ENCODE data around the gene OR7A5.
"Not testable (repeated sequence)": the region's sequence is repeated elsewhere in the genome, so short reads cannot be mapped to it uniquely, and the experiment has no call there.

OR7A5 gene

DNA sequence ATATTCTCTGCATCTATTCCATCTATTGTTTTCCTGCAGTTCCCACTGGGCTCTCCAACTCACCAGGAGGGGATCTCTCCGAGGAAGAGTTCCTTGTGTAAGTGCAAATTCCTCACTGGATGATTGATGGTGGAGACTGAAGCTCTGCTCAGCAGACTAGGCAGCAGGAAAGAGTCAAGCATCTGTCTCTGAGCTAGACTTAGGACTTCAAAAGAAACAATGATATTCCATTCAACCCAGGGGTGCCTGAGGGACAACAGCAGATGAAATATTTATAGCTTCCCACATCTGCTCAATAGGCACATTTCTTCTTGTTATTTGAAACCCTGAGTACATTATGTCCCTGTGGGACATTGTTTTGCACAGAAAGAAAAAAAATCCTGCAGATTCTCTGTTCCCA is at the start of gene OR7A5, which contains the start of gene OR7C1:
OR7A5 (minus strand) TSS at position 175 of the 400 bp plus-strand sequence. CDS start 6,944 bp downstream, outside the sequence.
OR7C1 (minus strand) TSS at position 175 of the 400 bp plus-strand sequence. CDS start 35,049 bp downstream, outside the sequence.
- DNase-seq, result no peak

DNA sequence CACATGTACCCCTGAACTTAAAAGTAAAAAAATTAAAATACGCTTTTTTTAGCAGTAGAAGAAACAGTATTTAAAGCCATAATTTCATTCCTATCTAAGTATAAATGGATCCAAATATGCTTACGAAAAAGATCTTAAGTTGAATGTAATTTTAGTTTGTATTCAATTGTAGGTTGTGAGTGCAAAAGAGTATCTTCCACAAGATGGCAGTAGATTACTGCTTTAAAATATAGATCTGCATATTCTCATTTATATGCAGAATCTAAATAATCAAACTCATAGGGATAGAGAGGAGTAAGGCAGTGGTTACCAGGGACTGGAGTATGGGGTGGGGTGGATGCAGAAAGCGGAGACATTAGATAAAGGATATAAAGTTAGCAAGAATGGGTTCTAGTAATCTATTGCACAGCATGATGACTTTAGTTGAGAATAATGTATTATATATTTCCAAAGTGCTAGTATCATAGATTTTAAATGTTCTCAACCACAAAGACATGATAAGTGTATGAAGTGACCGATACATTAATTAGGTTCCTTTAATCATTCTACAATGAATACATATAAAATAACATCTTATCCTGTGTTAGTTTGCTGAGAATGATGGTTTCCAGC is 36.7 kb upstream of the OR7A5 start:
- no peak for DNase-seq

DNA sequence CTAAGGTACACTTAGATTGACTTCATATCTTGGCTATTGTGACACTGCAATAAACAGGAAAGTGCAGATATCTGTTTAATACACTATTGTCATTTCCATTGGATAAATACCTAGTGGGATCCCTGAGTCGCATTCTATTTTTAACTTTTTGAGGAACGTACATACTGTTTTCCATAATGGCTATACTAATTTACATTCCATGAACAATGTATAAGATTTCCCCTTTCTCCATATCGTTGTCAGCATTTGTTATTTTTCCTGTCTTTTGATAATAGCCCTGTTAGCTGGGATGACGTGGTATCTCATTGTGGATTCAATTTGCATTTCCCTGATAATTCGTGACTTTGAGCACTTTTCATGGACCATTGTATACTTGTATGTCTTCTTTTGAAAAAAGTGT is 33.5 kb upstream of the OR7A5 start:
- no peak for DNase-seq

DNA sequence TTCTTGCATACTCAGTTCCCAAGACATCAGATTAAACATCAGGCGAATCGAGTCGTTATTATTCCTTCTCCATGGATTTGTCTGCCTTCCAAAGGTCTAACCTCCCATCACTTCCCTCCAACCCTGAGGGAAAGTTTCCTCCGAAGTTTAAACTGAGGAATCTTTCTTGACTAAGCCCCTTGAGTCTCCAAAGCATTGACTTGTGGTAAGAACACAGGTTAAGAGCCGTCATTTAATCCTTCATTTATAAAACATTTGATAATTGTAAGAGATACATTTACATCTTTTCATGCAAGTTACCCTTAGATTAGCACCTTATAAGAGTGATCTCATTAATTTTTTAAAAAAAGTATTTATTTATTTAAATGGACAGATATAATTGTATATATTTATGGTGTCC is 13.8 kb upstream of the OR7A5 start, which contains the start of gene OR7A10:
OR7A10 (minus strand) TSS at position 101 of the 400 bp plus-strand sequence. CDS start 7,045 bp downstream, outside the sequence.
- no peak for DNase-seq

DNA sequence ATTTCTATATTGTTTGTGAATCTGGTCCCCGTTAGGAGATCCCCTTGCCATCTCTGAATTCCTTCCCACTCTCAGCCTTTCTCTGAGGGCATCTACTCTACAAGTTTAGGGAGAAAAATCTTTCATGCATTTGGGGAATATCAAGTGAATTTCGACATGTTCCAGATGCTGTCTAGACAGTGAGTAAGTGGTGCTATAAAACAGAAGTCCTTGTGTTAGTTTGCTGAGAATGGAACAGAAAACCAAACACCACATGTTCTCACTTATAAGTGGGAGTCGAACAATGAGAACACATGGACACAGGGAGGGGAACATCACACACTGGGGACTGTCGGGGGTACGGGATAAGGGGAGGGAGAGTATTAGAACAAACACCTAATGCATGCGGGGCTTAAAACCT is 8.6 kb upstream of the OR7A5 start:
- DNase-seq, result no peak

DNA sequence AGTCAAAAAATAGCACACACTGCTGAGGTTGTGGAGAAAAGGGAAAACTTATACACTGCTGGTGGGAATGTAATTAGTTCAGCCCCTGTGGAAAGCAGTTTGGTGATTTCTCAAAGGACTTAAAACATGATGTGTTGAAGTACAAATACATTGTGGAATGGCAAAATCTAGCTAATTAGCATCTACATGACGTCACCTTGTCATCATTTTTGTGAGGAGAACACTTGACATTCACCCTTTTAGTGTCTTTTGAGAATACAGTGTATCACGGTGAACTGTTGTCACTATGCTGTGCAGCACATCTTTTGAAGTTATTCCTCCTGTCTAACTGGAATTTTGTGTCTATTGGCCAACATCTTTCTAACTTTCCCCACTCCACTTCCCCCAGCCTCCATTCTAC is 8.2 kb upstream of the OR7A5 start:
- DNase-seq, result no peak

DNA sequence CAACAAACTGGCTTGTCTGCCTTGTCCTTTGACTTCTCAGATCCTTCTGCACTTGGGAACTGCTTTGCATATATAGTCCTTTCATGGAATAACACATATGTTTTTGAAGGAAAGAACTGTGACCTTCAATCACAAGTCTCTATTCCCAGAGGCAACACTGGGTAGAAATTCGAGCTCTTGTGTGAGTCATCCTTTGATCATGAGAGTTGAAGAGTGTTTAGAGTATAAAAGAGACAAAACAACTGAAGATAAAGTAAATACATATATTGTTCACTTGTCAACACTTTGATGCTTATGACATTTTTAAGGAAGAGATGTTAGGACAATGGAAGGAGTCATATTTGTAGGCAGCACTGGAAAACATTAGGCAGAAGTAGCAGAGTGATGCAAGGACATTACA is 5.2 kb upstream of the OR7A5 start:
- DNase-seq, result no peak

DNA sequence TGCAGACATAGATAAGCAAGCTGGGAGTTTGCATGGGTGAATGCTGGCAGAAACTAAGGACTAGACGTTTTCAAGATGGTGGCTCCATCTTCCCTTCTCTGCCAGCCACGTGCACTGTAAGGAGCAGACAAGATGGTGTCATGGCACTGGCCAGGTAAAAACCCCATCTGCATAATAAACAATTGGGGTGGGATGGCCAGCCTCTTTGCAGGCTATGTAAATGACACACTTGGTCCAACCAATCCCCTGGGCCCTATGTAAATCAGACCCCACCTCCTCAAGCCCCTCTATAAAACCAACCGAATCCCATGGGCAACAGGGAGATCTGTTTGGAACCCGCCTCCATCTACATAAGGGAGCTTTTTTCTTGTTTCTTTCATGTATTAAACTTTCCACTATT is 2.4 kb upstream of the OR7A5 start:
- DNase-seq, result no peak

DNA sequence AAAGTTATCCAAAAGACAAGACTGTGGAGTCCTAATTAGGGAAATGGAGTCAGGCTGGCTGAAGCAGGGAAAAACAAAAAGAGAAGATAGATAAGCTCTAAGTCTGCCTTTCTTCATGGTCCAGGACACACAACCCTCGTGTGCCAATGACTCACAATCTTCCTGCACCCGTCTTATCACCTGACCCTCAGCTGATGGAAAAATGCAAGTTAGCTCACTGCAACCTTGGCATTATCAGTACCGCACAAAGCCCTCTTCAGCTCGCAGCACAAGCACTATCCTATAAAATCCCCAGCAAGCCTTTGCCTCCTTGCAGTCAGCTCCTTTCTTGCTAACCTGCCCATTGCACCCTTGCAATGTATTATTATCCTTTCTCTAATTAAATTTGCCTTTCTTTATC is 4.3 kb downstream of the OR7A5 start:
- DNase-seq, result no peak

DNA sequence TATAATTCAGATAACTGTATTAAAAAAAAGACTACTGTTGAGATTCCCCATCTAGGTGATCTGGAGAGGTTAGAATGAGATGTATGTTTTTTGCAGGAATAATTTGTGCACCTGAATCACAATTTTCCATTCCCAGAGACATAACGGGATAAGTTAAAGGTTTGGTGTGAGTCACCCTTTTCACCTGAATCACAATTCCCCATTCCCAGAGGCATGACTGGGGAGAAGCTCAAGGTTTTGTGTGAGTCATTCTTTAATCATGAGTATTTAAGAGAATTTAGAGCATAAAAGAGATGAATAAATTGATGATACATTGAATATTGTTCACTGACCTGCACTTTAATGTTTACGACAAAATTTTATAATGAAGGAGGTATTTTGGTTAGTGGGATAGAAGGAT is 9.0 kb downstream of the OR7A5 start:
- DNase-seq, result no peak

DNA sequence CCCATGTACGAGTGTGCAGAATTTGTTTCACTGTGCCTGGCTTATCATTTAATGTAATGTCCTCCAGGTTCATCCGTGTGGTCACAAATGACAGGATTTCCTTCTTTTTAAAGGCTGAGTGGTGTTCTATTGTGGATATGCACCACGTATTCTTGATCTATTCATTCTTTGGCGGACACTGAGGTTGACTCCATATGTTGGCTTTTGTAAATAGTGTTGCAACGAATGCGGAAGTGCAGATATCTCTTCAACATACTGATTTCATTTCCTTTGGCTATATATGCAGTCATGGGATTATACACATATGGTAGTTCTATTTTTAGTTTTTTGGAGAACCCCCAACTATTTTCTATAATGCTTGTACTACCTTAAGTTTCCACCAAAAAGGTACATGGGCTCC is 13.0 kb downstream of the OR7A5 start:
- no peak for DNase-seq

DNA sequence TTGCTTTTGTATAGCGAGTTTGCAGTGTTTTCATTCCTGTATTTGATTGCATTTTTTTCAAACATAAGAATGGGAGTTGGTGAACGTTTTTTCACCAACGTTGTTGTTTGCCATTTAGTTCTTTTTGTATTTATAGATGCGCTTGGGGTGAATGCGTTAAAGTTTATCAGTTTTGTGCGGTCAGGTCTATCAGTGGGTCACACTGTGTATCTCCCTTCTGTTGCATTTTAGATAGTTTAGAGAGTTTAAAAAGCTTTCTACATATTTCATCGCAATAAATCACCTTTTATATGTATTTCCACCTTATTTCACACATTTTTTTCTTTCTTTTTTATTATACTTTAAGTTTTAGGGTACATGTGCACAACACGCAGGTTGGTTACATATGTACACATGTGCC is 16.4 kb downstream of the OR7A5 start:
- DNase-seq, result no peak

DNA sequence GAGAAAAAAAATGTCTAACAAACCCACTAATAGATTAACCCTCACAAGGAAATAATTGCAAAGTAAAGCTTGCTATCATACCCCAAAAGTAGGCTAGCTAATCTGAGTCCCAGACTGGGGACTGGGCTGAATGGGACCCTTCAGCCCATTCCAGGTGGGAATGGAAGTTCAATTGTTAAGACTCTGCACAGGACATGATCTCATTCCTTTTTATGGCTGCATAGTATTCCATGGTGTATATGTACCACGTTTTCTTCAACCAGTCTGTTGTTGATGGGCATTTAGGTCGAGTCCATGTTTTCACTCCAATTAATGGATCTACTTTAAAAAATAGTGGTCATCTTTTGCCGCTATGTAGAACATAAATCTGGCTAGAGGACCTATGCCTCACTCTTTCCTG is 17.9 kb downstream of the OR7A5 start:
- no peak for DNase-seq

DNA sequence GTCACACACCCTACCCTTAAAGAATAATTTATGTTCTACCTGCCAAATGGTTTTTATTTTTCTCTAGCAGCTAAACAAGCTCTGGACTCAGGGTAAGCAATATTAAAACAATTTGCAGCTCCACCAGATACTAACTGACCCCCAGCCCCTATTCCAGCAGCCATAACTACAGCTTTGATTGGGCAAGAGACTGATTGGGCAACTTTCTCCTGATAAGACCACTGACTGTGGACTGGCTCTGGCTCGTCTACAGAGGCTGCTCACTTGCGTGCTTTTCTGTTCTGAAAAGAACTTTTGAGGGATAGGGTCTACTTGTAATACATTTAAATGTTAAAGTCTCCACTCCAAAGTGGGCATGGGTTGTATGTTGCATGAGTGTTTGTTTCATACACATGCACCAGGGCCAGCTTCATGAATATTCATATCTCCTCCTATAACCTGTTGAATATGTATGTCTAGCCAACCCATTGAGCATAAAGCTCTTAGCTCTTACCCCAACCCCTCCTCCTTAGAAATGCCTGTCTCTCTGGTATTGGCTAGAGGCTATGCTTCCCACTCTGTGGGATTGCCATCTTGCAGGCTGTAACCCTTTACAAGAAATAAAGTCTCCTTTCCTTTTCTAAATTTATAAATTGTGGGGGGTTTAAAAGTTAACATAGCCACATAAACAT is 19.9 kb downstream of the OR7A5 start:
- no peak for DNase-seq

DNA sequence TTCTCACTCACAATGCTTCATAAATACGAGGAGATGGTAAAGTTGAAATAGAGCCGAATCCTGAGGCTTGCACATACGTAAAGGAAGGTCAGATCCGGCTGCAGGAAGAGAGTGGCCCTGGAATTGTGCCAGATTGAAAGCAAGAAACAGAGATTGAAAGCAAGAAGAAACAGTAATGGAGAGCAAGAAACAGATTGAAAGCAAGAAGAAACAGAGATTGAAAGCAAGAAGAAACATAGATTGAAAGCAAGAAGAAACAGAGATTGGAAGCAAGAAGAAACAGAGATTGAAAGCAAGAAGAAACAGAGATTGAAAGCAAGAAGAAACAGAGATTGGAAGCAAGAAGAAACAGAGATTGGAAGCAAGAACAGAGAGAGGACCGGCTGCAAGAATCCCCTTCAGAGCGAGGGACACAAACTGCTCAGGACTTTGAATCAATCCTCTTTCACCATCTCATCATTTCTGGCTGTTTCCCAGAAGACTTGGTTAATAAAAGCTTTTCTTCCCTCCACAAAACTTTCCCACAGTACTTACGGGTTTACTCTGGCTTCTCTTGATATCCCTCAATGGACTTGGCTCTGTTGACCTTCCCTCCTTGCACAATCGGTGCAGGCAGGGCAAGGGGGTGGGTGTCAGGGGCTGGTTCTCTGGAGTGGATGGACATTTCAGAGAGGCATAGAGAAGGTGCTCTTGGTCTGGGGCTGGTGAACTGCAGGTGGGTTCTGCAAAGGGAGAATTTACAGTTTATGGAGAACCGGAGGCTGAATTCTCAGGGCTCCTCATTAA is 25.5 kb downstream of the OR7A5 start:
- no peak for DNase-seq

DNA sequence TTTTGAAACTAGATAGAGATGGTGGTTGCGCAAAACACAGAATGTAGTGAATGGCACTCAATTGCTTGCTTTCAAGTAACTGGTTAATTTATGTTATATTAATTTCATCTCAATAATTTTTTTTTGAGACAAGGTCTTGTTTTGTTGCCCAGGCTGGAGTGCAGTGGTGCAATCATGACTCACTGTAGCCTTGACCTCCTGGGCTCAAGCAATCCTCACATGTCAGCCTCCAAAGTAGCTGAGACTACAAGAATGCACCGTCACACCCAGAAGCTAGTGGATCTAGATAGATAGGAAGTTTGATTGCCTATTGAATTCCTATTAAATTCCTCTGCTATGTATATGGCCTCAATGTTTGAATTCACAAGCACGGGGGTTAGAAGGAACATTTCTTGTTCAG is 30.2 kb downstream of the OR7A5 start:
- DNase-seq, result no peak

DNA sequence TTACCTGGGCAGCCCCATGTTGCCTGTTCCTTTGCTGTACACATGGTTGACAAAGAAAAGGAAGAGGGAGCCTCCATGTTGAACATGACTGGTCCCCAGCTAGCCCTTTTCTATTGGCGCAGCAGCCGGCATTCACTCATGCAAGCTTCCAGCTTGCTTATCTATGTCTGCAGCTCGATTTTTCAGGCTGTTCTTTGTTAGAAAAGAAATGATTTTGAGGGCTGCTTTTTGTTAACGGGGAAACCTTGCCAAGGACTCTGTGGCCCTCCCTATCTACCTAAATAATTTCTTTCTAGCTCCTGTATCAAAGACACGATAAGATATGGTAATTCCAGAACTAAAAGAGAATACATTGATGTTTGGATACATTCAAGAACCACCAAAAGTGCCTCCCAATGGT is 36.2 kb downstream of the OR7A5 start:
- DNase-seq, result no peak

DNA sequence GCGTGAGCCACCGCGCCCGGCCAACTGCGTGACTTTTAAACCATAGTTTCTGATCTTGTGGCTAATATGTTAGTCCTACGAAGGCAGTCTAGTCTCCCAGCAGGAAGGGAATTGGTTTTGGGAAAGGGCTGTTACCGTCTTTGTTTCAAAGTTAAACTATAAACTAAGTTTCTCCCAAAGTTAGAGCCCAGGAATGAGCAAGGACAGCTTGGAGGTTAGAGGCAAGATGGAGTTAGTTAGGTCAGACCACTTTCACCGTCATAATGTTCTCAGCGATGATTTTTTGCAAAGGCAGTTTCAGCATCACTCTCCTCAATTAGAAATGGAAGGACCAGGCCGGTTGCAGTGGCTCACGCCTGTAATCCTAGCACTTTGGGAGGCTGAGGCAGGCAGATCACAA is 39.0 kb downstream of the OR7A5 start:
- DNase-seq, result no peak

DNA sequence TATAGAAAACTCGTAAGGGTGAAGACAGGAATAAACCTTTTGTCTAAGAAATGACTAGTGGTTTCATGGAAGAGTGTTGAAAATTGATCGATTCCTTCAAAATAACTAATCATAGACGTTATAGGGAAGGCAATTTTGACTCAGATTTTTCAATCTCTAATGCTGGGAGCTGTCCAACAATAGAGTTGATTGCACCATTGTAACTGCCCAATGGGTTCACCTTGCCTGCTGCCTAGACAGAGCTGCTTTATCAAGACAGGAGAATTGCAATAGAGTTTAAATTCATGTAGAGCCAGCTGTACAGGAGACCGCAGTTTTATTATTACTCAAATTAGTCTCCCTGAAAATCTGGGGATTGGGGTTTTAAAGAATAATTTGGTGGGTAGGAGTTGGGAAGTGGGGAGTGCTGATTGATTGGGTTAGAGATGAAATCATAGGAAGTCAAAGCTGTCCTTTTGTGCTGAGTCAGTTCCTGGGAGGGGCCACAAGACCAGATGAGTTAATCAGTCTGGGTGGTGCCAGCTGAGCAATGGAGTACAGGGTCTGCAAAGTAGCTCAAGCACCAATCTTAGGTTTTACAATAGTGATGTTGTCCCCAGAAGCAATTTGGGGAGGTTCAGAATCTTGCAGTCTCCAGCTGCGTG is 39.8 kb downstream of the OR7A5 start:
- DNase-seq, result no peak

DNA sequence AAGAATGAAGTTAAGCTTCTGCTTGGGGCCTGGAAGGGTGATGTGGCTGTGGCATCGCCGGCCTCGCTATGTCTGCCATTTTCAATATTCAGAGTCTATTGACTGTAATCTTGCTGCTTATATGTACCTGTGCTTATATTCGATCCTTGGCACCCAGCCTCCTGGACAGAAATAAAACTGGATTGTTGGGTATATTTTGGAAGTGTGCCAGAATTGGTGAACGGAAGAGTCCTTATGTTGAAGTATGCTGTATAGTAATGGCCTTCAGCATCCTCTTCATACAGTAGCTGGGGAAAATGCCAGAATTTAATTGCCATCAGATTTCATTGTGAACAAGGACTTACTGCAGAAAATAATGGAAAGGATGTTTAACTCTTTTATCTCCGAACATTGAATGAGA is 42.7 kb downstream of the OR7A5 start:
- DNase-seq, result not testable (repeated sequence)

DNA sequence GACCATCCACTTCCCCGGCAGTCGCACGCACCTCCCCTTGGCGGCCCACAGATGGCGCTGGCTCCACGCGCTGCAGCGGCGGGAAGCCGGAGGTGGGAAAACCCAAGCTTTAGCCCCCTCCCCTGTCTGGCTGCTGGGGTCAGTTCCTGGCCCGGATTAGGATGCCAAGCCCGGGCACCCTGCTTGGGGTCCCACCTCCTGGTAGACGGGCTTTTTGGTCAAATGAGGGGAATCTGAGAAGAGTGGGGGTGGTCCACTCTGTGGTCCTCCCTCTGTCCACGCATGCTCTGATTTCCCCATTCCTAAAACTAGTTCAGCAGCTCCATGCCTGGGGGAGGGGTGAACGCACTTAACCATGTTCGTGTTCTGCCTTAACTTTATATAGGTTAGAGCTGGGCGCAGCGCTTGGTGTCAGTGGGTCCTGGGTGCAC is 48.5 kb downstream of the OR7A5 start:
- DNase-seq, result peak; percentile 38

DNA sequence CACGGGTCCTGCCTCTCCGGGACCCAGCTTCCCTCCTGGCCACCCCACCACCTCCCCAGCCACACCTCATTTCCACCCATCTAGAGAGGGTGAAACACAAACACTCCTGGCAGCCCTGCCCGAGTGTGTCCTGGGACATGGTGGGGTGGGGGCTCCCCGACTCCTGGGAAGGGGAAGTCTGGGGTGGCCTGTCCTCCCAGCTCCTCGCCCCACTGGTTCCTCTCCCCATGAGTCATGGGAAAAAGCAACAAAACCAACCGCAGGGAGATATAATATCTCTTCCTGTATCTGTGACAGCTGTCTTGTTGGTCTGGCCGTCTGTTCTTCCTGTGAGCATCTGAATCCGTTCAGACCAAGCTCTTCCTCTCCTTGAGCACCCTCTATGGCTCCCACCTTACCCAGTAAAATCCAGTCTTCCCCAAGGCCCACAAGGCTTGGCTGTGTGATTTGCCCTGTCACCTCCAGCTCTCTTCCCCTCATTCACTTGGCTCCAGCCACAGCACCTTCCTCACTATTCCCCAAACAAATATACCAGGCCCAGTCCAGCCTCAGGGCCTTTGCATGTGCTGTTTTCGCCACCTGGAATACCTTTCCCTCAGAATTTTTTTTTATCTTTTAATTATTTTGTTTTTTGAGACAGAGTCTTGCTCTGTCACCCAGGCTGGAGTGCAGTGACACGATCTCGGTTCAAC is 49.7 kb downstream of the OR7A5 start:
- DNase-seq, result not testable (repeated sequence)

DNA sequence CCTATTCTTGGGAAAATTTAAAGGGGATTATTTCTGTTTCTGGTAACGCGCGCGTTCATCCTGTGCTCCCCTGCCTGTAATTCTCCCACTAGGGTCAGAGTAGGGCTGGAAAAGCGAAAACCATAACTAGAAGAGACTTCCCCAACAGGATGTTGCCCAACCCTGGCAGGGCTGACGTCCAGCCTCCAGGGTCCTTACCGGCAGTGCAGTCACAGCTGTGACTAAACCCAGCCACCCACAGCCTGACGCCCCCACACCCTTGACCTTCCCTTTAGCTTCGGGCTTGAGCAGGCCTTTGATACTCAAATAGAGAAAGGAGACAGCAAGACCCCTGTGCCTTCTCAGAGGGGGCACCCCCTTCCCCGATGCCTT is 50.3 kb downstream of the OR7A5 start:
- peak; percentile 41 for DNase-seq

Measured in left hindlimb (tissue), 1 donor.